ENCODE data around the gene SETD6. TPM values are rescaled to one million over a fixed set of nuclear protein-coding genes. Genes with fewer than 3 reads are reported as not detected.

SETD6 gene
- total and polyA plus RNA-seq, 2 experiments from 2014 or later, result 39.7 to 54.0 TPM

DNA sequence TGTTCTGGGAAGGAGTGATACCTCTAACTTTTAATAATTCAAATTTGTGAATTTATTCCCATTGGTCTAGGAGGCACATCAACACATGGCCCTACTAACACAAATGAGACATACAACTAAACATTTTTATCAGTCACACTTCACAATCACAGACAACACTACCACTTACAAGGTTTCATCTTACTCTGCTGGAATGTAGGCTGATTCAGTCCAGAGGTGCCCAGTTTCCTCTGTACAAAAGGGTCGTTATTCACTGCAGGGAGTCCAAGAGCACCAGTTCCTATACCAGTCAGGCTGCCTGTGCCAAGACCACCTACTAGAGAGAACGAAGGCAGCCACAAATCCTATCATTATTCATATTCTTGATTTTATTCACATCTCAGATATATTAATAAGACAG is 41.4 kb downstream of the SETD6 start:
- no peaks in the 10 kb centered on the region for H3K4me1 ChIP-seq (ENCODE audit: insufficient read depth)
- no peak overlapping the region for H3K4me3 Mint-ChIP-seq
- peaks cover 17% of the 10 kb centered on the region; the same call in 1 of the 2 replicates for H4K20me1 ChIP-seq (replicated peaks; ENCODE audit: insufficient read depth)
- H3K27ac Mint-ChIP-seq, result no peak overlapping the region
- peaks cover 2% of the 10 kb centered on the region for H3K27me3 Mint-ChIP-seq (ENCODE audit: insufficient read depth, low read depth, poor library complexity)
- no peaks in the 10 kb centered on the region for H3K27me3 ChIP-seq (ENCODE audit: insufficient read depth)
- DNase-seq (ENCODE audit: low spot score) (no peak), ATAC-seq (no peak)
- H3K9me2 ChIP-seq (ENCODE audit: insufficient read depth), result no peaks in the 10 kb centered on the region
- peaks cover 25% of the 10 kb centered on the region for H3K79me2 ChIP-seq (replicated peaks; ENCODE audit: insufficient read depth)
- H3K27ac ChIP-seq (ENCODE audit: low read depth), result no peak overlapping the region
- no peak for TF ChIP-seq POLR2AphosphoS5 (IDR thresholded peaks at IDR 0.05; ENCODE audit: low read depth)
- TF ChIP-seq ZNF331 (CRISPR knock-in tag; IDR thresholded peaks at IDR 0.05; ENCODE audit: low read depth), result no peak
- TF ChIP-seq, protein P1, sequence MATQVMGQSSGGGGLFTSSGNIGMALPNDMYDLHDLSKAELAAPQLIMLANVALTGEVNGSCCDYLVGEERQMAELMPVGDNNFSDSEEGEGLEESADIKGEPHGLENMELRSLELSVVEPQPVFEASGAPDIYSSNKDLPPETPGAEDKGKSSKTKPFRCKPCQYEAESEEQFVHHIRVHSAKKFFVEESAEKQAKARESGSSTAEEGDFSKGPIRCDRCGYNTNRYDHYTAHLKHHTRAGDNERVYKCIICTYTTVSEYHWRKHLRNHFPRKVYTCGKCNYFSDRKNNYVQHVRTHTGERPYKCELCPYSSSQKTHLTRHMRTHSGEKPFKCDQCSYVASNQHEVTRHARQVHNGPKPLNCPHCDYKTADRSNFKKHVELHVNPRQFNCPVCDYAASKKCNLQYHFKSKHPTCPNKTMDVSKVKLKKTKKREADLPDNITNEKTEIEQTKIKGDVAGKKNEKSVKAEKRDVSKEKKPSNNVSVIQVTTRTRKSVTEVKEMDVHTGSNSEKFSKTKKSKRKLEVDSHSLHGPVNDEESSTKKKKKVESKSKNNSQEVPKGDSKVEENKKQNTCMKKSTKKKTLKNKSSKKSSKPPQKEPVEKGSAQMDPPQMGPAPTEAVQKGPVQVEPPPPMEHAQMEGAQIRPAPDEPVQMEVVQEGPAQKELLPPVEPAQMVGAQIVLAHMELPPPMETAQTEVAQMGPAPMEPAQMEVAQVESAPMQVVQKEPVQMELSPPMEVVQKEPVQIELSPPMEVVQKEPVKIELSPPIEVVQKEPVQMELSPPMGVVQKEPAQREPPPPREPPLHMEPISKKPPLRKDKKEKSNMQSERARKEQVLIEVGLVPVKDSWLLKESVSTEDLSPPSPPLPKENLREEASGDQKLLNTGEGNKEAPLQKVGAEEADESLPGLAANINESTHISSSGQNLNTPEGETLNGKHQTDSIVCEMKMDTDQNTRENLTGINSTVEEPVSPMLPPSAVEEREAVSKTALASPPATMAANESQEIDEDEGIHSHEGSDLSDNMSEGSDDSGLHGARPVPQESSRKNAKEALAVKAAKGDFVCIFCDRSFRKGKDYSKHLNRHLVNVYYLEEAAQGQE (IDR thresholded peaks at IDR 0.05; ENCODE audit: unreplicated experiment), result no peak
- TF ChIP-seq, protein P2, sequence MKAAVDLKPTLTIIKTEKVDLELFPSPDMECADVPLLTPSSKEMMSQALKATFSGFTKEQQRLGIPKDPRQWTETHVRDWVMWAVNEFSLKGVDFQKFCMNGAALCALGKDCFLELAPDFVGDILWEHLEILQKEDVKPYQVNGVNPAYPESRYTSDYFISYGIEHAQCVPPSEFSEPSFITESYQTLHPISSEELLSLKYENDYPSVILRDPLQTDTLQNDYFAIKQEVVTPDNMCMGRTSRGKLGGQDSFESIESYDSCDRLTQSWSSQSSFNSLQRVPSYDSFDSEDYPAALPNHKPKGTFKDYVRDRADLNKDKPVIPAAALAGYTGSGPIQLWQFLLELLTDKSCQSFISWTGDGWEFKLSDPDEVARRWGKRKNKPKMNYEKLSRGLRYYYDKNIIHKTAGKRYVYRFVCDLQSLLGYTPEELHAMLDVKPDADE (IDR thresholded peaks at IDR 0.05), result no peak
- no peak for TF ChIP-seq ZNF114 (CRISPR knock-in tag; IDR thresholded peaks at IDR 0.05)
- no peak for TF ChIP-seq EZH2 (IDR thresholded peaks at IDR 0.05; ENCODE audit: low read depth, unreplicated experiment)
- TF ChIP-seq EZH2phosphoT487 (IDR thresholded peaks at IDR 0.05; ENCODE audit: unreplicated experiment), result no peak
- TF ChIP-seq, protein P3, sequence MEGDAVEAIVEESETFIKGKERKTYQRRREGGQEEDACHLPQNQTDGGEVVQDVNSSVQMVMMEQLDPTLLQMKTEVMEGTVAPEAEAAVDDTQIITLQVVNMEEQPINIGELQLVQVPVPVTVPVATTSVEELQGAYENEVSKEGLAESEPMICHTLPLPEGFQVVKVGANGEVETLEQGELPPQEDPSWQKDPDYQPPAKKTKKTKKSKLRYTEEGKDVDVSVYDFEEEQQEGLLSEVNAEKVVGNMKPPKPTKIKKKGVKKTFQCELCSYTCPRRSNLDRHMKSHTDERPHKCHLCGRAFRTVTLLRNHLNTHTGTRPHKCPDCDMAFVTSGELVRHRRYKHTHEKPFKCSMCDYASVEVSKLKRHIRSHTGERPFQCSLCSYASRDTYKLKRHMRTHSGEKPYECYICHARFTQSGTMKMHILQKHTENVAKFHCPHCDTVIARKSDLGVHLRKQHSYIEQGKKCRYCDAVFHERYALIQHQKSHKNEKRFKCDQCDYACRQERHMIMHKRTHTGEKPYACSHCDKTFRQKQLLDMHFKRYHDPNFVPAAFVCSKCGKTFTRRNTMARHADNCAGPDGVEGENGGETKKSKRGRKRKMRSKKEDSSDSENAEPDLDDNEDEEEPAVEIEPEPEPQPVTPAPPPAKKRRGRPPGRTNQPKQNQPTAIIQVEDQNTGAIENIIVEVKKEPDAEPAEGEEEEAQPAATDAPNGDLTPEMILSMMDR (conservative IDR thresholded peaks at IDR 0.05; ENCODE audit: low read depth in 2 of 2), result no peak
- TF ChIP-seq NANOG (IDR thresholded peaks at IDR 0.05; ENCODE audit: borderline replicate concordance), result no peak
- TF ChIP-seq CREB1 (CRISPR knock-in tag; IDR thresholded peaks at IDR 0.05; ENCODE audit: low read depth), result no peak
- no peak for TF ChIP-seq JUNB (IDR thresholded peaks at IDR 0.05; ENCODE audit: unreplicated experiment)
- no peak for TF ChIP-seq STAT1 (IDR thresholded peaks at IDR 0.05; ENCODE audit: unreplicated experiment)
- TF ChIP-seq, protein P4, sequence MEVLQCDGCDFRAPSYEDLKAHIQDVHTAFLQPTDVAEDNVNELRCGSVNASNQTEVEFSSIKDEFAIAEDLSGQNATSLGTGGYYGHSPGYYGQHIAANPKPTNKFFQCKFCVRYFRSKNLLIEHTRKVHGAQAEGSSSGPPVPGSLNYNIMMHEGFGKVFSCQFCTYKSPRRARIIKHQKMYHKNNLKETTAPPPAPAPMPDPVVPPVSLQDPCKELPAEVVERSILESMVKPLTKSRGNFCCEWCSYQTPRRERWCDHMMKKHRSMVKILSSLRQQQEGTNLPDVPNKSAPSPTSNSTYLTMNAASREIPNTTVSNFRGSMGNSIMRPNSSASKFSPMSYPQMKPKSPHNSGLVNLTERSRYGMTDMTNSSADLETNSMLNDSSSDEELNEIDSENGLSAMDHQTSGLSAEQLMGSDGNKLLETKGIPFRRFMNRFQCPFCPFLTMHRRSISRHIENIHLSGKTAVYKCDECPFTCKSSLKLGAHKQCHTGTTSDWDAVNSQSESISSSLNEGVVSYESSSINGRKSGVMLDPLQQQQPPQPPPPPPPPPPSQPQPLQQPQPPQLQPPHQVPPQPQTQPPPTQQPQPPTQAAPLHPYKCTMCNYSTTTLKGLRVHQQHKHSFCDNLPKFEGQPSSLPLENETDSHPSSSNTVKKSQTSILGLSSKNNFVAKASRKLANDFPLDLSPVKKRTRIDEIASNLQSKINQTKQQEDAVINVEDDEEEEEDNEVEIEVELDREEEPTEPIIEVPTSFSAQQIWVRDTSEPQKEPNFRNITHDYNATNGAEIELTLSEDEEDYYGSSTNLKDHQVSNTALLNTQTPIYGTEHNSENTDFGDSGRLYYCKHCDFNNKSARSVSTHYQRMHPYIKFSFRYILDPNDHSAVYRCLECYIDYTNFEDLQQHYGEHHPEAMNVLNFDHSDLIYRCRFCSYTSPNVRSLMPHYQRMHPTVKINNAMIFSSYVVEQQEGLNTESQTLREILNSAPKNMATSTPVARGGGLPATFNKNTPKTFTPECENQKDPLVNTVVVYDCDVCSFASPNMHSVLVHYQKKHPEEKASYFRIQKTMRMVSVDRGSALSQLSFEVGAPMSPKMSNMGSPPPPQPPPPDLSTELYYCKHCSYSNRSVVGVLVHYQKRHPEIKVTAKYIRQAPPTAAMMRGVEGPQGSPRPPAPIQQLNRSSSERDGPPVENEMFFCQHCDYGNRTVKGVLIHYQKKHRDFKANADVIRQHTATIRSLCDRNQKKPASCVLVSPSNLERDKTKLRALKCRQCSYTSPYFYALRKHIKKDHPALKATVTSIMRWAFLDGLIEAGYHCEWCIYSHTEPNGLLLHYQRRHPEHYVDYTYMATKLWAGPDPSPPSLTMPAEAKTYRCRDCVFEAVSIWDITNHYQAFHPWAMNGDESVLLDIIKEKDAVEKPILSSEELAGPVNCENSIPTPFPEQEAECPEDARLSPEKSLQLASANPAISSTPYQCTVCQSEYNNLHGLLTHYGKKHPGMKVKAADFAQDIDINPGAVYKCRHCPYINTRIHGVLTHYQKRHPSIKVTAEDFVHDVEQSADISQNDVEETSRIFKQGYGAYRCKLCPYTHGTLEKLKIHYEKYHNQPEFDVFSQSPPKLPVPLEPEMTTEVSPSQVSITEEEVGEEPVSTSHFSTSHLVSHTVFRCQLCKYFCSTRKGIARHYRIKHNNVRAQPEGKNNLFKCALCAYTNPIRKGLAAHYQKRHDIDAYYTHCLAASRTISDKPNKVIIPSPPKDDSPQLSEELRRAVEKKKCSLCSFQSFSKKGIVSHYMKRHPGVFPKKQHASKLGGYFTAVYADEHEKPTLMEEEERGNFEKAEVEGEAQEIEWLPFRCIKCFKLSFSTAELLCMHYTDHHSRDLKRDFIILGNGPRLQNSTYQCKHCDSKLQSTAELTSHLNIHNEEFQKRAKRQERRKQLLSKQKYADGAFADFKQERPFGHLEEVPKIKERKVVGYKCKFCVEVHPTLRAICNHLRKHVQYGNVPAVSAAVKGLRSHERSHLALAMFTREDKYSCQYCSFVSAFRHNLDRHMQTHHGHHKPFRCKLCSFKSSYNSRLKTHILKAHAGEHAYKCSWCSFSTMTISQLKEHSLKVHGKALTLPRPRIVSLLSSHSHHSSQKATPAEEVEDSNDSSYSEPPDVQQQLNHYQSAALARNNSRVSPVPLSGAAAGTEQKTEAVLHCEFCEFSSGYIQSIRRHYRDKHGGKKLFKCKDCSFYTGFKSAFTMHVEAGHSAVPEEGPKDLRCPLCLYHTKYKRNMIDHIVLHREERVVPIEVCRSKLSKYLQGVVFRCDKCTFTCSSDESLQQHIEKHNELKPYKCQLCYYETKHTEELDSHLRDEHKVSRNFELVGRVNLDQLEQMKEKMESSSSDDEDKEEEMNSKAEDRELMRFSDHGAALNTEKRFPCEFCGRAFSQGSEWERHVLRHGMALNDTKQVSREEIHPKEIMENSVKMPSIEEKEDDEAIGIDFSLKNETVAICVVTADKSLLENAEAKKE (CRISPR knock-in tag; IDR thresholded peaks at IDR 0.05), result no peak
- no peaks in the 10 kb centered on the region for H3K9me3 Mint-ChIP-seq
- H3F3A ChIP-seq (replicated peaks; ENCODE audit: low read depth), result no peaks in the 10 kb centered on the region
- peaks cover 73% of the 10 kb centered on the region for H3K36me3 Mint-ChIP-seq (ENCODE audit: low read depth)
- peaks cover 70% of the 10 kb centered on the region; the same call in 1 of the 2 replicates for H3K36me3 ChIP-seq (ENCODE audit: insufficient read depth)
- no peak overlapping the region for H3K4me3 ChIP-seq
- no peak overlapping the region for H2AFZ ChIP-seq
- no peak overlapping the region for H3K4me2 ChIP-seq
- no peaks in the 10 kb centered on the region for H3K4me1 Mint-ChIP-seq

Measured in GM23338 (cell line).